Epidermal melanocyte (primary cell): ENCODE measurements around the gene KCNIP1.

Experiments used
- DNase-seq: peaks from one replicate; pipeline ENCODE4 v3.0.0; 2011; ENCODE audit warnings: low spot score; ENCODE audit not compliant: insufficient read length

Gene KCNIP1

GRCh38 chr5:170596482-170597044 lies 92.7 kb downstream of the KCNIP1 start:
- DNase-seq = no peak

- peak; percentile 45 for DNase-seq
Measured at GRCh38 chr5:170597109-170597751, 93.4 kb downstream of the KCNIP1 start.

- no peak for DNase-seq
Measured at GRCh38 chr5:170597872-170598271, 94.1 kb downstream of the KCNIP1 start.

GRCh38 chr5:170599756-170600155 lies 95.9 kb downstream of the KCNIP1 start:
- DNase-seq = no peak

GRCh38 chr5:170601619-170602018 lies 97.8 kb downstream of the KCNIP1 start:
- no peak for DNase-seq

- no peak for DNase-seq
Measured at GRCh38 chr5:170603109-170603508, 99.3 kb downstream of the KCNIP1 start.

GRCh38 chr5:170603578-170604565 lies 100.1 kb downstream of the KCNIP1 start:
- peak; percentile 33 for DNase-seq

- no peak for DNase-seq
Measured at GRCh38 chr5:170606941-170607340, 103.1 kb downstream of the KCNIP1 start.

GRCh38 chr5:170611449-170612090 lies 107.8 kb downstream of the KCNIP1 start:
- no peak for DNase-seq

GRCh38 chr5:170612256-170612678 lies 108.4 kb downstream of the KCNIP1 start:
- no peak for DNase-seq

- DNase-seq = no peak
Measured at GRCh38 chr5:170614065-170614490, 110.3 kb downstream of the KCNIP1 start.

GRCh38 chr5:170614720-170615119 lies 110.9 kb downstream of the KCNIP1 start:
- DNase-seq = no peak

GRCh38 chr5:170617533-170618490 lies 114.0 kb downstream of the KCNIP1 start:
- no peak for DNase-seq

- DNase-seq = no peak
Measured at GRCh38 chr5:170619869-170620268, 116.0 kb downstream of the KCNIP1 start.

- no peak for DNase-seq
Measured at GRCh38 chr5:170622933-170623332, 119.1 kb downstream of the KCNIP1 start.

GRCh38 chr5:170623576-170624181 lies 119.9 kb downstream of the KCNIP1 start:
- DNase-seq = no peak

GRCh38 chr5:170625221-170626165 lies 121.7 kb downstream of the KCNIP1 start:
- DNase-seq = no peak

- no peak for DNase-seq
Measured at GRCh38 chr5:170626507-170627150, 122.8 kb downstream of the KCNIP1 start.
